RWPE1 (cell line): ENCODE measurements around the gene MT1X.

Source experiments
- CTCF ChIA-PET: fragments of 350-600 bp; sonication (Branson Sonifier 250); formaldehyde crosslinking; extraction: SDS; loops from one replicate; lab custom pipeline; 2021; lab: Yijun Ruan, JAX
- POLR2A ChIA-PET: fragments of 400-600 bp; formaldehyde crosslinking; extraction: SDS; loops from one replicate; lab custom pipeline; 2020; ENCODE audit warnings: antibody characterized with exemption; ENCODE audit not compliant: low non-redundant PET; lab: Yijun Ruan, JAX
- DNase-seq: peaks from one replicate; pipeline ENCODE4 v3.0.0; 2012; ENCODE audit warnings: low spot score
- H3K27ac ChIP-seq: fragments of 450-650 bp; 2 replicates; pipeline ENCODE4 v1.5.1; 2017
- TF ChIP-seq, protein P1 (sequence below): fragments of 450-650 bp; conservative IDR thresholded peaks from 2 replicates; pipeline ENCODE4 v1.5.1; 2017; ENCODE audit warnings: low read depth, mild to moderate bottlenecking

MT1X gene

GRCh38 chr16:56681939-56682702, at the start of gene MT1X:
MT1X (plus strand) TSS chr16:56682470; CDS start chr16:56682541, 71 bp downstream.
- POLR2A ChIA-PET: interaction anchor here (1.8 kb wide), 1 partner anchor 74 kb away, joined by 4 read pairs; the partner anchor contains the start of gene MT2A
- TF ChIP-seq, protein P1, sequence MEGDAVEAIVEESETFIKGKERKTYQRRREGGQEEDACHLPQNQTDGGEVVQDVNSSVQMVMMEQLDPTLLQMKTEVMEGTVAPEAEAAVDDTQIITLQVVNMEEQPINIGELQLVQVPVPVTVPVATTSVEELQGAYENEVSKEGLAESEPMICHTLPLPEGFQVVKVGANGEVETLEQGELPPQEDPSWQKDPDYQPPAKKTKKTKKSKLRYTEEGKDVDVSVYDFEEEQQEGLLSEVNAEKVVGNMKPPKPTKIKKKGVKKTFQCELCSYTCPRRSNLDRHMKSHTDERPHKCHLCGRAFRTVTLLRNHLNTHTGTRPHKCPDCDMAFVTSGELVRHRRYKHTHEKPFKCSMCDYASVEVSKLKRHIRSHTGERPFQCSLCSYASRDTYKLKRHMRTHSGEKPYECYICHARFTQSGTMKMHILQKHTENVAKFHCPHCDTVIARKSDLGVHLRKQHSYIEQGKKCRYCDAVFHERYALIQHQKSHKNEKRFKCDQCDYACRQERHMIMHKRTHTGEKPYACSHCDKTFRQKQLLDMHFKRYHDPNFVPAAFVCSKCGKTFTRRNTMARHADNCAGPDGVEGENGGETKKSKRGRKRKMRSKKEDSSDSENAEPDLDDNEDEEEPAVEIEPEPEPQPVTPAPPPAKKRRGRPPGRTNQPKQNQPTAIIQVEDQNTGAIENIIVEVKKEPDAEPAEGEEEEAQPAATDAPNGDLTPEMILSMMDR: no peak
- CTCF ChIA-PET: interaction anchor here (0.5 to 1.2 kb wide), 3 partner anchors 9 to 105 kb away, joined by 3 to 5 read pairs (median 3); no protein-coding TSS in a partner anchor
- DNase-seq: peak; percentile 94
- H3K27ac ChIP-seq: peak within 1 kb of the TSS; percentile 99

- ChIA-PET POLR2A (no interaction called here), CTCF (no interaction called here)
Observed at GRCh38 chr16:56632848-56633365, 49.4 kb upstream of the MT1X start.

GRCh38 chr16:56633535-56633934, 48.7 kb upstream of the MT1X start:
- ChIA-PET POLR2A (no interaction called here), CTCF (no interaction called here)
- H3K27ac ChIP-seq: no peak overlapping the region
- TF ChIP-seq, protein P1: no peak
- DNase-seq: no peak

More at GRCh38 chr16:56632848-56633365, 49.4 kb upstream of the MT1X start:
- TF ChIP-seq, protein P1: no peak
- no peak for DNase-seq
- H3K27ac ChIP-seq: peak overlapping the region; percentile 24

GRCh38 chr16:56634715-56635440, 47.4 kb upstream of the MT1X start:
- DNase-seq: no peak
- CTCF ChIA-PET: no interaction called here
- TF ChIP-seq, protein P1: no peak
- POLR2A ChIA-PET: no interaction called here
- H3K27ac ChIP-seq: no peak overlapping the region

- ChIA-PET CTCF (no interaction called here), POLR2A (no interaction called here)
- H3K27ac ChIP-seq: no peak overlapping the region
- DNase-seq: no peak
- TF ChIP-seq, protein P1: no peak
Observed at GRCh38 chr16:56635441-56635967, 46.8 kb upstream of the MT1X start.
